Nephron progenitor cell (in vitro differentiated cells): ENCODE results near the gene C1QA.

Source experiments
- DNase-seq: peaks from one replicate; pipeline ENCODE4 v3.0.0; 2021
- H3K27ac Mint-ChIP-seq: 2 replicates; pipeline ENCODE4 v1.8.0; 2021; ENCODE audit warnings: mild to moderate bottlenecking, moderate library complexity, mixed read lengths
- H3K27me3 Mint-ChIP-seq: 2 replicates; pipeline ENCODE4 v1.8.0; 2021; ENCODE audit warnings: mild to moderate bottlenecking, low read depth, mixed read lengths; ENCODE audit not compliant: poor library complexity
- H3K36me3 Mint-ChIP-seq: 2 replicates; pipeline ENCODE4 v1.8.0; 2021; ENCODE audit warnings: low read depth, mixed read lengths
- H3K4me1 Mint-ChIP-seq: 2 replicates; pipeline ENCODE4 v1.8.0; 2021; ENCODE audit warnings: mixed read lengths
- H3K4me3 Mint-ChIP-seq: 2 replicates; pipeline ENCODE4 v1.8.0; 2021; ENCODE audit warnings: mild to moderate bottlenecking, moderate library complexity, mixed read lengths
- H3K9me3 Mint-ChIP-seq: 2 replicates; pipeline ENCODE4 v1.8.0; 2021; ENCODE audit warnings: mild to moderate bottlenecking, moderate library complexity, mixed read lengths
- TF ChIP-seq, protein P1 (sequence below): fragments of 200-600 bp; sonication (generic); IDR thresholded peaks from 2 replicates; pipeline ENCODE4 v1.5.0; 2021; ENCODE audit warnings: antibody characterized with exemption

Gene C1QA

DNA sequence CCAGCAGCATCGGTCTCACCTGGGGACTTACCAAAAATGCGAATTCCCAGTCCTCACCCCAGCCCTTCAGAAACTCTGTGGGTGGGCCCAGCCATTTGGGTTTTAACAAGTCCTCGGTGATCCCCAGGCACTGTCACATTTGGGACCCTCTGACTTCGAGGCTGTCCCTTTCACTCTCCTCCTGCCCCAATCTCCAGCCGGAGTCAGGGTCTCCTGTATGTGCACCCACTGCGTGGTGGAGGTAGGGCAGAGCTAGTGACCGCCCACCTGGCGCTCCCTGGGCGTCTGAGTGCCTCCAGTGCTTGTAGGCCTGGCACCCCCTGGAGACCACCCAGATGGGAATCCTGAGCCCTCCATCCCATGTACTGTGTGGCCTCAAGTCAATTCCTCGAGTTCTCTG is 42.0 kb upstream of the C1QA start:
- no peaks in the 10 kb centered on the region for H3K4me1 Mint-ChIP-seq
- TF ChIP-seq, protein P1, sequence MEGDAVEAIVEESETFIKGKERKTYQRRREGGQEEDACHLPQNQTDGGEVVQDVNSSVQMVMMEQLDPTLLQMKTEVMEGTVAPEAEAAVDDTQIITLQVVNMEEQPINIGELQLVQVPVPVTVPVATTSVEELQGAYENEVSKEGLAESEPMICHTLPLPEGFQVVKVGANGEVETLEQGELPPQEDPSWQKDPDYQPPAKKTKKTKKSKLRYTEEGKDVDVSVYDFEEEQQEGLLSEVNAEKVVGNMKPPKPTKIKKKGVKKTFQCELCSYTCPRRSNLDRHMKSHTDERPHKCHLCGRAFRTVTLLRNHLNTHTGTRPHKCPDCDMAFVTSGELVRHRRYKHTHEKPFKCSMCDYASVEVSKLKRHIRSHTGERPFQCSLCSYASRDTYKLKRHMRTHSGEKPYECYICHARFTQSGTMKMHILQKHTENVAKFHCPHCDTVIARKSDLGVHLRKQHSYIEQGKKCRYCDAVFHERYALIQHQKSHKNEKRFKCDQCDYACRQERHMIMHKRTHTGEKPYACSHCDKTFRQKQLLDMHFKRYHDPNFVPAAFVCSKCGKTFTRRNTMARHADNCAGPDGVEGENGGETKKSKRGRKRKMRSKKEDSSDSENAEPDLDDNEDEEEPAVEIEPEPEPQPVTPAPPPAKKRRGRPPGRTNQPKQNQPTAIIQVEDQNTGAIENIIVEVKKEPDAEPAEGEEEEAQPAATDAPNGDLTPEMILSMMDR: no peak

DNA sequence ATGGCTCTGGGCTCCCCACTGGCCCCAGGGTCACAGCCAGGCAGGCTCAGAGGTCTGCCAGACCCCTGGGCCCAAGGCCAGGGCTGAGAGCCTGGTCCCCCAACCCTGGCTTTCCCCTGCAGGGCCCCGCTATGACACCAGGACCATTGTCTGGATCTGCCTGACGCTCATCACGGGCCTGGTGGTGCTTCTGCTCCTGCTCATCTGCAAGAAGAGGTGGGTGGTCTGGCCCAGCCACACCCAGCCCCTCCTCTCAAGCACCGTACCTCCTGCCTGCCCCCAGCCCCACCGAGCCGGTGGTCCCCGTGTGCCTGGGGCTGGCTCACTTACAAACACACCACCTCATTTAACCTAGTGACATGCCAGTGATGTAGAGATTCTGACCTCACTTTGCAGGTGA is 41.3 kb upstream of the C1QA start:
- H3K4me1 Mint-ChIP-seq: no peaks in the 10 kb centered on the region
- H3K27ac Mint-ChIP-seq: no peak overlapping the region
- H3K9me3 Mint-ChIP-seq: no peaks in the 10 kb centered on the region
- H3K4me3 Mint-ChIP-seq: no peak overlapping the region
- TF ChIP-seq, protein P1: no peak
- DNase-seq: no peak
- peaks cover 85% of the 10 kb centered on the region for H3K27me3 Mint-ChIP-seq
- H3K36me3 Mint-ChIP-seq: no peaks in the 10 kb centered on the region

More for the DNA sequence above, 42.0 kb upstream of the C1QA start:
- Mint-ChIP-seq H3K27me3 (peaks cover 87% of the 10 kb centered on the region), H3K27ac (no peak overlapping the region), H3K9me3 (no peaks in the 10 kb centered on the region), H3K36me3 (no peaks in the 10 kb centered on the region), H3K4me3 (no peak overlapping the region)
- DNase-seq: no peak

DNA sequence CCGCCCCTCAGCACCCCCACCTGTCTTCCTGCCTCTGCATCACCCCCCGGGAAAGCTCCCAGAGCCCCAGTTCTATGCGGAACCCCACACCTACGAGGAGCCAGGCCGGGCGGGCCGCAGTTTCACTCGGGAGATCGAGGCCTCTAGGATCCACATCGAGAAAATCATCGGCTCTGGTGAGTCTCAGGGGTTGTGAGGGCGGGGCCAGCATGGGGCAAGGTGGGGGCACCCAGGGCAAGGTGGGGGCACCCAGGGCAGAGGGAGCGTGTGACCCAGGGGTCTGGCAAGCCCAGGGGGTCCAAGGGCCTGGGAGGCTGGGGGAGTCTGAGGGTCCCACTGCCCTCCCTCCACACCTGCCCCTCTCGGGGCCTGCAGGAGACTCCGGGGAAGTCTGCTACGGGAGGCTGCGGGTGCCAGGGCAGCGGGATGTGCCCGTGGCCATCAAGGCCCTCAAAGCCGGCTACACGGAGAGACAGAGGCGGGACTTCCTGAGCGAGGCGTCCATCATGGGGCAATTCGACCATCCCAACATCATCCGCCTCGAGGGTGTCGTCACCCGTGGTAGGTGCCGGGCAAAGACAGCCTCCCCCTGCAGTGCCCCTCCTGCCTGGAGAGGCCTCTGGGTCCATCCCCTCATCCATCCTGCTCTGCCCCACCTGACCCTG is 39.0 kb upstream of the C1QA start:
- H3K27me3 Mint-ChIP-seq: peaks cover 72% of the 10 kb centered on the region
- DNase-seq: no peak
- TF ChIP-seq, protein P1: no peak
- no peaks in the 10 kb centered on the region for H3K36me3 Mint-ChIP-seq
- H3K27ac Mint-ChIP-seq: no peak overlapping the region
- no peaks in the 10 kb centered on the region for H3K9me3 Mint-ChIP-seq
- H3K4me1 Mint-ChIP-seq: no peaks in the 10 kb centered on the region
- H3K4me3 Mint-ChIP-seq: no peak overlapping the region

DNA sequence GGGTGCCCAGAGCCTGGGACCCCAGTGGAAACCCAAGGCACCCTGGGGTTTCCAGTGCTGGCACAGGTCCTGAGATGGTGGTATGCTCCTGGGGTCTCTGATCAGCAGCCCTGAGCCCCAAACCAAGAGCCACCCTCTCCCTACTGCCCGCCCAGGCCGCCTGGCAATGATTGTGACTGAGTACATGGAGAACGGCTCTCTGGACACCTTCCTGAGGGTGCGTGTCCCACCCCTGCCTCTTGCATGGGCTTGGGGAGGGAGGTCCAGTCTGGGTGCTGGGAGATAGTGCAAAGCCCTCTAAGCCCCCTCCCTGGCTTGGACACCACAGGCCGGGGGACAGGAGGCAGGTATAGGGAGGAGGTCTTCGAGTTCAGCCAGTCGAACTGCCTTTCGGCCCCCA is 38.4 kb upstream of the C1QA start:
- TF ChIP-seq, protein P1: no peak
- Mint-ChIP-seq H3K4me3 (no peak overlapping the region), H3K27me3 (peaks cover 70% of the 10 kb centered on the region), H3K9me3 (no peaks in the 10 kb centered on the region), H3K27ac (no peak overlapping the region), H3K4me1 (no peaks in the 10 kb centered on the region), H3K36me3 (no peaks in the 10 kb centered on the region)
- DNase-seq: no peak

DNA sequence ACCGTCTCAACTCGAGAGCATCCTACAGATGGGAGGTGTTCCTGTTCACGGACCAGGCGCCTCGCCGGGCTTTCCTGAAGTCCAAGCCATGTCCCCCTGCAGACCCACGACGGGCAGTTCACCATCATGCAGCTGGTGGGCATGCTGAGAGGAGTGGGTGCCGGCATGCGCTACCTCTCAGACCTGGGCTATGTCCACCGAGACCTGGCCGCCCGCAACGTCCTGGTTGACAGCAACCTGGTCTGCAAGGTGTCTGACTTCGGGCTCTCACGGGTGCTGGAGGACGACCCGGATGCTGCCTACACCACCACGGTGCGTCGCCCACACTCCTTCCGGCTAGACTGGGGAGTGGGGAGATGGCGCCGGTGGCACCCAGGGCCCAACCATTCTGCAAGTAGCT is 37.7 kb upstream of the C1QA start:
- no peaks in the 10 kb centered on the region for H3K36me3 Mint-ChIP-seq
- DNase-seq: no peak
- peaks cover 70% of the 10 kb centered on the region for H3K27me3 Mint-ChIP-seq
- no peak overlapping the region for H3K27ac Mint-ChIP-seq
- TF ChIP-seq, protein P1: no peak
- H3K4me3 Mint-ChIP-seq: no peak overlapping the region
- no peaks in the 10 kb centered on the region for H3K4me1 Mint-ChIP-seq
- no peaks in the 10 kb centered on the region for H3K9me3 Mint-ChIP-seq
